Retinal pigment epithelial cell (primary cell): ENCODE data around the gene AQR.
"Not testable (repeated sequence)": the region's sequence is repeated elsewhere in the genome, so short reads cannot be mapped to it uniquely, and the experiment has no call there.

Source experiments
- DNase-seq: peaks from one replicate; pipeline ENCODE4 v3.0.0-alpha.2; 2010; ENCODE audit warnings: low read depth
- H3K4me3 ChIP-seq: 2 replicates; pipeline ENCODE4 v1.5.1; 2011; ENCODE audit warnings: mild to moderate bottlenecking, low read length, control low read depth, moderate library complexity
- TF ChIP-seq, protein P1 (sequence below): conservative IDR thresholded peaks from 2 replicates; pipeline ENCODE4 v1.5.1; 2011; ENCODE audit warnings: low read depth, low read length, control low read depth, inconsistent platforms

The AQR gene

DNA sequence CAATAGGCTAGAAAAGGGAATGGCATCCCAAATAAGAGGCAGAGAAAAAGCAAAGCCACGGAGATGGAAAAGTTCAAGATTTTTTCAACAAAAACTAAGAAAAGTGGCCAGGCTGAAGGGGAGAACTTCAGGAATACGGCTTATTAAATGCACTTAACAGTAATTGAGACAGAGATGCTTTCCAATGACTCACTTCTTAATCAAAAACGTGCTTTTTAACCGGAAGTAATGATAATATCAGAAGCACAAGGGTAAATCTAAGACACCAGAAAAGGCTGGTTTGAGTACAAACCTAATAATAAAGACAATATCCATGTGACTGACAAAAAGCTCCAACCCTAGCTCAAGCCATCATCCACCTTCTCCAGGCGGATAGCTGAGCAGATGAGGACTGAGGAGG, 149.4 kb downstream of the AQR start:
- H3K4me3 ChIP-seq, result no peak overlapping the region
- DNase-seq, result no peak

DNA sequence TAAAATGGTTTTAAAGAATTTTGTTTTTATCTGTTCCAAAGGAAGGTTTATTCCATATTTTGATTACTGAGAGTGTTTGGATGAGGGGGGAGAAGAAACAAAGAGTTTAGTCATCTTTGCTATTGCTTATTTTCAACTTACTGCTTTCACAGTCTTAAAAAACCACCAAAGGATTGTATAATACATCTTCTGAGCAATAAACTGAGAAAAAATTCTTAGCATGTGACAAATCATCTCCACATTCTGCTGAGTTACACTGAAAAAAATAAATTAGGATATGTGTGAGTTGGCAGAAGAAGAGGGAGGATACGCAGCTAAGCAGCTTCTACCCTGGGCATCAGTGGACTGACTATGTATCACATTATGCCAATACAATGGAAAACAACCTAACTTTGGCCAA, 151.0 kb downstream of the AQR start:
- no peak for DNase-seq
- no peak overlapping the region for H3K4me3 ChIP-seq
- TF ChIP-seq, protein P1, sequence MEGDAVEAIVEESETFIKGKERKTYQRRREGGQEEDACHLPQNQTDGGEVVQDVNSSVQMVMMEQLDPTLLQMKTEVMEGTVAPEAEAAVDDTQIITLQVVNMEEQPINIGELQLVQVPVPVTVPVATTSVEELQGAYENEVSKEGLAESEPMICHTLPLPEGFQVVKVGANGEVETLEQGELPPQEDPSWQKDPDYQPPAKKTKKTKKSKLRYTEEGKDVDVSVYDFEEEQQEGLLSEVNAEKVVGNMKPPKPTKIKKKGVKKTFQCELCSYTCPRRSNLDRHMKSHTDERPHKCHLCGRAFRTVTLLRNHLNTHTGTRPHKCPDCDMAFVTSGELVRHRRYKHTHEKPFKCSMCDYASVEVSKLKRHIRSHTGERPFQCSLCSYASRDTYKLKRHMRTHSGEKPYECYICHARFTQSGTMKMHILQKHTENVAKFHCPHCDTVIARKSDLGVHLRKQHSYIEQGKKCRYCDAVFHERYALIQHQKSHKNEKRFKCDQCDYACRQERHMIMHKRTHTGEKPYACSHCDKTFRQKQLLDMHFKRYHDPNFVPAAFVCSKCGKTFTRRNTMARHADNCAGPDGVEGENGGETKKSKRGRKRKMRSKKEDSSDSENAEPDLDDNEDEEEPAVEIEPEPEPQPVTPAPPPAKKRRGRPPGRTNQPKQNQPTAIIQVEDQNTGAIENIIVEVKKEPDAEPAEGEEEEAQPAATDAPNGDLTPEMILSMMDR, result no peak

More for the DNA sequence above, 149.4 kb downstream of the AQR start:
- TF ChIP-seq, protein P1, result no peak

DNA sequence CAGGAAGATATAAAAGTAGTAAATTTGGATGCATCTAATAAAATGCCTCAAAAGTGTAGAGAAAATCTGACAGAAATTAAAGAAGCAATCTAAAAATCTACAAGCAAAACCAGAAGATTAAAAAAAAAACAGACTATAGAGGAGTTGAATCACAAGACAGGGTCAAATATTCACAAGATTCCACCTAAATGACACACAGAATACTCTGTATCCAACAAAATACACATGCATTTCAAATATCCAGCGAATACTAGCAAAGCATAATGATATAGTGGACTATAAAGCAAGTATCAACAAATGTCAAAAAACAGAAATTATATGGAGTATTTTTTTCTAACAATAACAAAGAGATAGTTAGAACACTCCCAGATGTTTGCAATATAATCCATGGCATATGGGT, 153.7 kb downstream of the AQR start:
- TF ChIP-seq, protein P1, result no peak
- no peak for DNase-seq
- no peak overlapping the region for H3K4me3 ChIP-seq

DNA sequence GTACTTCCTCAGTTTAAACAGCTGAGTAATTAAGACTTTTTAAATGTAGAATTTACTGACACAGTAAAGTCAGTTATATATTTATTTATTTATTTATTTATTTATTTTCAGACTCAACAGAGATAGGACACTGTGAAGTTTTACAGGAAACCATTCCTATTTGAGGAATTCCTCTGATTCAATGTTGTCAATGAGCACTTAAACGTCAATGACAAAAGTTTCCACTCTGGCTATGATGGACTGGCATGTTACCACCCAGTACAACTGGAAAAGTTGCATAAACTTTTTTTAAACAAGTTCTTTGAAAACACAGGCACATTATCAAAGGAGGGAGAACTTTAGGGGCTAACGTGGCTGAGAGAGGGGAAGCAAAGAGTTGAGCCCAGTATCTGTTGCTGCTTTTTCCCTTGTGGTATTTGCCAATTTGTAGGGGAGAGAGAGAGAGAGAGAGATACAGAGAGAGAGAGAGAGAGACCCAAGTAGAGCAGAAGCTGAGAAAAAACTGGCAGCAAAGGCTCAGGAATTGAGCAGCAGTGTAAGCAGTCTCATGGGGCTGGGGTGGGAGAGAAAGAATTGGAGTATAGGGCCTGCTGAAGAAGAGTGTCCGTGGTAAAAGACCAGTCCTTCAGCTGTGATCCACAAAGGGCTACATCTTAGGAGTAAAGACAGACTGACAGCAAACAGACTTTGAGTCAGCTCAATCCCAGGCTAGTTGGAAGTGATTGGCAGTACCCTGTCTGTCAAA, 155.9 kb downstream of the AQR start:
- TF ChIP-seq, protein P1, result no peak
- no peak for DNase-seq

DNA sequence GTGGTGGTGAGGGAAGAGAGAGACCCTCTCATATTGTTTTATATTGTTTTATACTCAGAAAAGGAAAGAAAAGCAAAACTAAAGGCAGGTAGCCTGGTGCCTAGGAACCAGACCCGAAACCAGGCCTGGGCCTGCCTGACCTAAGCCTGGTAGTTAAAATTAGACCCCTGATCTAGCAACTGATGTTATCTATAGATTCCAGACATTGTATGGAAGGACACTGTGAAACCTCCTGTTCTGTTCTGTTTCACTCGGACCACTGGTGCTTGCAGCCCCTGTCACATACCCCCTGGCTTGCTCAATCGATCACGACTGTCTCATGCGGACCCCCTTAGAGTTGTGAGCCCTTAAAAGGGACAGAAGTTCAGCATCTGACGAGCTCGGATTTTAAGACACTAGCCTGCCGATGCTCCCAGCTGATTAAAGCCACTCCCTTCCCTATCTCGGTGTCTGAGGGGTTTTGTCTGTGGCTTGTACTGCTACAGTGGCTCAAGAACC, 156.6 kb downstream of the AQR start:
- not testable (repeated sequence) for DNase-seq, H3K4me3 ChIP-seq

More for the DNA sequence above, 155.9 kb downstream of the AQR start:
- no peak overlapping the region for H3K4me3 ChIP-seq

DNA sequence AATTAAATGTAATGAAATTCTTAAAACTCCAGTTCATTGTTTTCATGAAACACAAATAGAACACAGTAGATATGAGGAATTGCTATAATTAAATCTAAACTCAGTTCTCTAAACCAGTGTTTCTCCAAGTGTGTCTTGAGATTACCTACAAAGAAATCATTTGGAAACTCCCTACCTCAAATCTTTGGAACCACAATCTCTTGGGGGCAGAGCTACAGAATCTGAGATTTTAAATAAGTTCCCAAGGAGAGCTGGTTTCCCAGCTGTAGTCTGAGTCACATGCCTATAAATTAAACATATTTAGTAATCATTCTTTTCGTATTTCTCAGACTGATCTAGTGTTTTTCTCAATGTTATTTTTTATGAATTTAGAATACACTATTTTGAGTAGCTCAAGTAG, 157.2 kb downstream of the AQR start:
- DNase-seq, result no peak

DNA sequence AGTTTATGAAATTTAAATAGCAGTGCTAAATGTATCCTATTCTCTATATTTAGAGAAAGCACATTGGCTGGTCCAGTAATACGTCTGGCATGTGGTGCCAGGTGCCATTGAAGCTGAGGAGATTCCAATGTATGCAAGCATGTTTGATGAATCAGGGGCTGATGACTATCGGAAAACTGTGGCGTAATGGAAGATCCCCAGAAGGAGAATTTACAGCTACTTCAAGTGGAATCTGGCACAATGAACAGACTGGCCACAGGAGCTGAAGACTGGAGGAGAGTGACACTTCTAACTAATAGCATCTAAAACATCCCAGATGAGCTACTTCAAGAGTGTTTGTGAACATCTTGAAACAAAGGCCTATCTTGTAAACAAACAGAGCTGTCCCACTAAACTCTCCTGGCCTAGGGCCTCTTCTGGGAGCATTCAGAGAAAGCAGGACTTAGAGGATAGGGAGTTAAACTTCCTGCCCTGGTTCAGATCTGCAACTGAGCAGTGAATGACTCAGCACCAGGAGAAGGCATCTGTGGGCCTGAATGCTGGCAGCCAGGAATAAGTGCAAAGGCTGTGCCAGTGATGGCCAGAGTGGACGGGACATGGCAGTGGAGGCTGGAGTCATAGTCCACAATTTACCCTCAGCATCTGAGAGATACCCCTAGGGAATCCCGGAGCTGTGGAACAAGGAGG, 159.0 kb downstream of the AQR start:
- peak; percentile 95 for DNase-seq
- H3K4me3 ChIP-seq, result no peak overlapping the region
- TF ChIP-seq, protein P1, result no peak

More for the DNA sequence above, 157.2 kb downstream of the AQR start:
- no peak overlapping the region for H3K4me3 ChIP-seq
- TF ChIP-seq, protein P1, result no peak
